ENCODE data around the gene ADSS2. TPM values are rescaled to one million over a fixed set of nuclear protein-coding genes. Genes with fewer than 3 reads are reported as not detected.

Gene ADSS2
- polyA plus RNA-seq, 1 donor = 17.9 TPM

DNA sequence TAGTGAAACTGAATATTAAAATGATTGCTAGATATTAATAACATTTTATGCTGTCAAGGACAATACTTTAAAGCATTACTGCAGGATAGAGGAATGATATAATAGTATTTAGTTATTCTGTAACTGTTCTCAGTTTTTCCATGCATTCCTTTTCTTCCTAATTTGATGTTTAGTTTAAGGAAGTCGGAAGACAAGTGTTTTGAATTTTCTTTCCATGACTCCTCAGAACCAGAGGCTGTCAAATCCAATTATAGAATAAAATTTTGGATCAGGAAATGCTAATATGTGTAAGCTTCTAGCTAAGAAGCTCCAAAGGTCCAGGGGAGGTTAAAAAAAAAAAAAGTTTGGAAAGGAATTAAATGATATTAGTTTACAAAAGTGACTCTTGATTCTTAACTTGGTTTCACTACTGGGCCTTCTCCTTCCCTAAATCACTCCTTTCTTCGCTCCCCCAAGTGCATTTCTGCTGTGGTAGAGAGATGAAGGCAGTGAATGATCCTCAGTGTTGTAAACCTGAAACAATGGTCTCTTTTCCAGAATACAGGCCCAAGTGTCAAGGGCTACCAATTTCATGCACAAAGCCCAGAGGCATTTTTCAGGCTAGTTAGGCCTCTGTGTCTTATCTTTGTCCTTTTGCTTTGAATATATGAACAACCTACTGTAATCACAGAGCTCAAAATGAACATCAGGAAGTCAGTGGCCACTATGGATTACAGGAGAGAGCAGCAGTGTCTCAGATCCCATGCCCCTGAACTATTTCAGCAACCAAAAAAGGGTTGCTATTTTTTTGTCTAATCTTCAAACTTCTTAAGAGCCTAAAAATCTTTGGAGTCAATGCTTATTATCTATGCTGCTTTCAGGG lies 6.2 kb downstream of the ADSS2 start:
- DNase-seq (ENCODE audit: low read depth) = no peak

DNA sequence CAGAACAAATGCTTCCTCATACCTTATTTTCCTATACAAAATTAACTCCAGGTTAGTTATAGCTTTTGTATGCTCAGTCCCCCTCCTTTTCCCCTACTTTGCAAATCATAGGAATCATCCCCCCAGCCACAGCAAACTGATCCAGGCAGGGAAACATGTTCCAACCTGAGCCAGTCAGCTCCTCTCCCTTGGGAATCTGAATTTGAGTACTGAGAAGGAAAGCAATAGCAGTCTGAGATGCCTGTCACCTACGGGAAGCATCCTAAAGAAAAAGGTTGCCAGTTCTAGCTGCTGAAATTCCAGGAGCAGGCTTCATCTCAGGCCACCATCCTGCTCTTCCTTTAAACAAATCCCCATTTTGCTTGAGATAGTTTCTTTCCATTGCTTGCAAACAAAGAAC lies 6.9 kb downstream of the ADSS2 start:
- DNase-seq (ENCODE audit: low read depth) = no peak

GRCh38 chr1:244442850-244443249 lies 8.9 kb downstream of the ADSS2 start:
- DNase-seq (ENCODE audit: low read depth) = no peak

DNA sequence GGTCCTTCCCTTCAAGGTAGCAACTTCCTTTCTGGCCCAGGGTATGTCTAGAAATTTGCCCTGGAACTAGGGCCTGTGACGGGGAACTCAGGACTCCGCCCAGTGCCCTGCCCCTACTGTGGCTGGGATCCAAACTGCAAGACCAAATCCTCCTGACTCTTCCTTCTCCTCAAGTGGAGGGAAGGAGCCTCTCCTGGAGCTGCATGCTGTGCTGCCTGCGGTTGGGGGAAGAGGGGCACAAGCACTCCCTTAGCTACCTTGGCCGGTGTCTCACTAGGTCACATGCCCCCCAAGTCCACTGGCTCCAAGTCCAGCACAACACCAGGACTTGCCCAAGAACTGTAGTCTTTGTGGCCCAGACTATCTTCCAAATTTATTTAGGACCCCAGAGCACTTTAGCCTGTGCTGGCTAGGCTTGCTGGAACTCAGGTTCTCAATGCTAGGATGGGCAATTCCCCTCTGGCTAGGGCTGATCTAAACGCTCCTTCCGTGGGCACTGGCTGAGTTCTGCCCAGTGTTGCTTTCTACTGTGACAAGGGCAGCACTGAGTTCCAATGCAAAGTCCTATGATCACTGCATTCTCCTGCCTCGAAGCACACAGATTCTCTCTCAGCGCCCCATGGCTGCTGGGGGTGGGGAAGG lies 12.2 kb downstream of the ADSS2 start:
- no peak for DNase-seq (ENCODE audit: low read depth)

GRCh38 chr1:244437086-244437468 lies 14.6 kb downstream of the ADSS2 start:
- DNase-seq (ENCODE audit: low read depth) = no peak

DNA sequence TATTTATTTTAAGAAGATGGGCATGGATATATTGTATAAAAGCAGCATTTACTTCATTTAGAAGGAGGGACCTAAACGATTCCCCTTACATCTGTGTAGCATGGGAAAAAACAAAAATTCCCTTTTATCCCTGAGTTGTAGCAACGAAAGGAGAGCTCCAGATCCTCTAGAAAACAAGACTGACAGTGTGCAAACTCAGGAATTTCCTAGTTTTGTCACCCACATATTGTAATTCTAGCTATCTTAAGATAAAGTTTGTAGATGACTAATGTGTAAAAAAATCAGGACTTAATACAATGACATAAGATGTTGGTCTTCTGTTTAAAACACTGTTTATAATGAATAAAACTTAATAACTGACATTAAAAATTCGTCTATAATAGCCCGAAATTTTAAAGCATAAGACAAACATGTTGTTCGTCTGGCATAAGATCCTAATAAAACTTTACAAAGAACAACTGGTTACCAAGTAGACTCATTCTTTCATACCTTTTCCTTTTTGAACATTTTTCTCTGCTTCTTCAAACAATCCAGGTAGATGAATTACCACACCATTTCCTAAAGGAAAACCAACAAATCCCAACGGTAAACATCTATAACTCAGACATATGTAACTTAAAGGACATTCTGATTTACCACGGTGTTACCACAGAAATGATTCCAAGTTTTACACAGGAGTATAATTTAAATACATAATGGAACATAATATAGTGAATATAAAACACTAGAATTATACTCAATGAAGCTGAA lies 15.2 kb downstream of the ADSS2 start:
- DNase-seq (ENCODE audit: low read depth) = no peak

GRCh38 chr1:244435562-244436205 lies 16.0 kb downstream of the ADSS2 start:
- no peak for DNase-seq (ENCODE audit: low read depth)

DNA sequence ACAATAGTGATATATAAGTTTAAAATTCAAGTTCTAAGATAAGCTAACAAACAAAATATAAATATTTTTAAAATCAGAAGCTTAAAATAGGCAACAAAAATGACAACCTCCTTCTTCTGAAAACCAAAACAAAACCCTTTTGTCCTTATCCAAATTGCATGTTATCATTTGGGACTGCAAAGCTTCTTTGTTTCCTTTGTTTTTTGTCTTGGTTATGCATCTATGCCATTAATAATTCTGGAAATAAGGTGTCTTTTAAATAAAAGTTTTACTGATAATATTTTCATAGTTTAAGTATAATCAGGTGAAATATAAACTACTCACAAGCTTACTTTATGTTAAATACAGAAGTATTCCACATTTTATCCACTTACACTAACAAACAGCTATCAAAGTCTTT lies 20.5 kb downstream of the ADSS2 start:
- no peak for DNase-seq (ENCODE audit: low read depth)

- DNase-seq (ENCODE audit: low read depth) = no peak
Measured at GRCh38 chr1:244429818-244430217, 21.9 kb downstream of the ADSS2 start.

DNA sequence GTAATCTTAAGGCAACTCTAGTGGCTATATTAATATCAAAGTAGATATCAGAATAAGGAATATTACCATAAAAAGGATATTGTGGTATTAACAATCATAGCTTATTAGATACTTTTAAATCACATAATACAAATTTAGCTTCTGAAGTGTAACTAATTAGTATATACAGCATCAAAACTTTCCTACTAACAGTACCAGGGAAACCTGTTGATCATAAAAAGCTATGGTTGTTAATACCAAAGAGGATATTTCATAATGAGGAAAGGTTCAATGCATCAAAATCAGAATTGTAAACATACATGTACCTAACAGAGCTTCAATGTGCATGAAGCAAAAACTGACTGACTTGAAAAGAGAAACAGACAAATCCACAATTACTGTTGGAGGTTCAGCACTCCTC lies 24.1 kb downstream of the ADSS2 start:
- no peak for DNase-seq (ENCODE audit: low read depth)

- DNase-seq (ENCODE audit: low read depth) = no peak
Measured at GRCh38 chr1:244424649-244425334, 26.9 kb downstream of the ADSS2 start.

DNA sequence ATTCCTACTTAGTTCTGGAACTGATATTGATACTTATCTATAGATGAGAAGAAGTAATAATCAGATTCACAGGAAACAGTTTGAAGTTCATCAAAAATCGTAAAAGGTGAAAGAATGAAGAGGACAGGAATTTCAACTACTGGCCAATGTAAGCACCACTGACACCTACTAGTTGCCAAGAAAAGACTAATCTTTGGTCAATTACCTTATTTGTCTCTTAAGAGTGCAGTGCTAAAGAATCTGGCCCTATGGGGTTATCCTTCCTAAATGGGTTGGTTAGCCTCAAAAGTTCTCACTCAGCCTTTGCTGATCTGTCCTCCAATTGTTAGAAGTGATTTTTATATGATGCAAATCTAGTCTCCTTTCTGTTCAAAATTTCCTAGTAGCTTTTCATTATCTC lies 29.5 kb downstream of the ADSS2 start:
- DNase-seq (ENCODE audit: low read depth) = no peak

DNA sequence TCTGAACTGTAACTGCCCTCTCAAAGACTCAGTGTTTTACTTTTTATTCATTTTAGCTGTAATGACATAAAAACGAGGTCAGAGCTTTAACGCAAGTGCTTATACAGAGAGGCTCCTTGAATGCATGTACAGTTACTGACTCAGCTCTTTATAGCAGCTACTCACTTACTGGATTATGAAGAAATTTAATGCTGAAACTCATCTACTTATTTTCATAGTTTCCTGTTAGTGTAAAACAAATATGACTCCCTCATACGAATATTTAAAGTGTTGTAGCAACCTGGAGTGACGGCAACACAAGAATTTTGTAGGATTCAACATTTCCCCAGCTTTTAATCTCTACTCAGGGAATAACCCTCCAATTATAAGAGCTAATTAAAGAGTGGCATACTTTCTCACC lies 32.7 kb downstream of the ADSS2 start:
- DNase-seq (ENCODE audit: low read depth) = no peak

DNA sequence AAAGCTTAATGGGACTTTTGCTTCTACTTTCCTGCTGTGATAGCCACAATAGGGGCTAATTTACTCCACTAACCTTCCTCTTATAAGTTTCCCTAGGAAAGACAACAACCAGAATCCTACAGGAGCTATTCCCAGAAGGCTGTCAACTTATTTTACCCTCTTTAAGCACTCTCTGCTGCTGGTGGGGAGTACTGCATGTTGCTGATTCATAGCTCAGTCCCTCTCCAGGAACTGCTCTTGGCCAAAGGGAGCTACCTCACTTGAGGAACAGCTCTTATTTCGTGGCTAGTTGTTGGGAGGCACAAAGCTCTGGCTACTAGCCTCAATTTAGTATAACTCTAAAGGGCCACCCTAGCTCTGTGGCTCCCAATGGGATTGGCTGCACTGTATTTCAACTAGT lies 37.2 kb downstream of the ADSS2 start:
- no peak for DNase-seq (ENCODE audit: low read depth)

DNA sequence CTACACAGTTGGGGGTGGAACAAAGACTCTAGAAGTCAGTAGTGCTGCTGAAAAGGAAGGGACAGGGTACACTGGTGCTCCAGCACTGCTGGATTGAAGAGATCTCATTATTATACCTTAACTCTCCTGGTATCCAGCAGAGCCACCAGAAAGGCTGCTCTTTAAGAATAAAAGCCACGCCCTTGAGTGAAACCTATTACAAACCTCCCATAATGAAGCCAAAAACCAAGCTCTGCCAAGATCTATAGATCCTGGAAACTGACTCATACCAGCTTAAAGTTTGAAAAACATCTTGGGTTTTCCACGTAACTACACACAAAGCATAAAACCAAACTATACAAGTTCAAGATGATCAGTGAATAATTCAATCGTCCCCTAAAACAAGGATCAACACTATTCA lies 38.0 kb downstream of the ADSS2 start:
- no peak for DNase-seq (ENCODE audit: low read depth)

GRCh38 chr1:244412176-244412575 lies 39.5 kb downstream of the ADSS2 start:
- DNase-seq (ENCODE audit: low read depth) = no peak

DNA sequence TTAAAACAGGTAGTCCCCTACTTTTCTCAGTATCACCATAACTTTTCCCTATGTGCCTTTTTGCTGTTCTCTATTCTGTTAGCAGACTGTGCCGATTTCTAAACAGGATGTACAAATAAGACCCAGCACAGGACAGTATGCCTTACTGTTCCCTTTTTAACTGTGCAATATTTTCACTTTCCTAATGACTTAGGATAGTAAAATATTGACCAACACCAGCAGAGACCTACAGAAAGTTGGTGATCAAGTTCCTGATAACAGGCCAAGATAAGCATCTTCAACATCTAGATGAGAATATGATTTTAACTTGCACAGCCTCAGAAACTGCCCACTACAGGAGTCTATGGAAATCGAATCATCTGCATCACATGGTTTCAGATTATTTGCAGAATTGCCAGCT lies 42.0 kb downstream of the ADSS2 start:
- DNase-seq (ENCODE audit: low read depth) = no peak

DNA sequence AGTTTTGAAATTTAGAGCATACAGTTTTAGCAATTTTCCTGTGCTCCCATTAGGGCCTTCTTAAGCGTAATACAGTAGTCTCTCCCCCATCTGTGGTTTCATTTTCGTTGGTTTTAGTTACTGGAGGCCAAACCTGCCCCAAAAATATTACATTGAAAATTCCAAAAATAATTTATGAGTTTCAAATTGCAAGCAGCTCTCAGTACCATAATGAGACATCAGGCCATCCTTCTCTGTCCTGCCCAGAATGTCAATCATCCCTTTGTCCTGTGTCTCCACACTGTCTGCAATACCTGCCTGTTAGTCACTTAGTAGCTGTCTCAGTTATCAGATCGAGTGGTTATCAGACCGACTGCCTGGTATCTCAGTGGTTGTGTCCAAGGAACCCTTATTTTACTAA lies 45.4 kb downstream of the ADSS2 start:
- no peak for DNase-seq (ENCODE audit: low read depth)

DNA sequence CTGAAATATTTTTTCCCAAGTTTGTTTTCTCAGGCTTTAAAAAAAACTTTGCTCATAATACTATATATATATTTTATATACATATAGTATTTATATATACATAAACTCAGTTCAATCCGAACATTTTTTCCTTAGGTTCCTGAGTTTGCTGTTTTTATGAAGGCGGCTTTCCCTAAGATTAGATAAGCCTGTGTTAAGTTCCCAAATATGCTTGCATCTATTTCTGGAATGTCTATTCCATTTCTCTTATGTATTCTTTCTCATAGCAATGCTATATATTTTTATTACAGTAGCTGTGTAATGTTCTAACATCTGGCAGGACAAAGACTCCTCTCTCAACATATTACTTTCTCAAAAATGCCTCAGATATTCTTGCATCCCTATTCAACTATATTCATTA lies 45.9 kb downstream of the ADSS2 start:
- no peak for DNase-seq (ENCODE audit: low read depth)

- no peak for DNase-seq (ENCODE audit: low read depth)
Measured at GRCh38 chr1:244403431-244403830, 48.3 kb downstream of the ADSS2 start.

DNA sequence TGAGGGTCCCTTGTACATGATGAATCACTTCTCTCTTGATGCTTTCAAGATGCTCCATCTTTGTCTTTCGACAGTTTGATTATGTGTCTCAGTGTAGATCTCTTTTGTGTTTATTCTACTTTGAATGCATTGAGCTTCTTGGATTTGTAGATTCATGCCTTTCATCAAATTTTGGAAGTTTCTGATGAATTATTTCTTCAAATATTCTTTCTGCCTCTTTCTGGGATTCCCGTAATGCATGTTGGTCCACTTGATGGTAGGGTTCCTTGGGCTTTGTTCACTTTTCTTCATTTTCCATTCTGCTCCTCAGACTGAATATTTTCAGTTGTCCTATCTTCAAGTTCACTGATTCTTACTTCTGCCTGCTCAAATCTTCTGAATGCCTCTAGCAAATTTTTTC lies 50.7 kb downstream of the ADSS2 start:
- no peak for DNase-seq (ENCODE audit: low read depth)

GRCh38 chr1:244397131-244397530 lies 54.6 kb downstream of the ADSS2 start:
- no peak for DNase-seq (ENCODE audit: low read depth)
